Left lung (tissue), 10 donors: ENCODE results near the gene TMEM214. TPM values are rescaled to one million over a fixed set of nuclear protein-coding genes. Genes with fewer than 3 reads are reported as not detected.

Experiments used
- ATAC-seq: fragments of 200-7000 bp; cut with Tn5 transposase; one replicate; pipeline ENCODE4 v1.9.1; 2020; ENCODE audit warnings: moderate library complexity
- DNase-seq, 4 donors: peaks; one replicate each; pipeline ENCODE4 v3.0.0-alpha.2; 2013 to 2020
- H3K27ac ChIP-seq, 2 donors: fragments of 200-600 bp; sonication (generic) in 1 of 2; one replicate each; pipeline versions ENCODE4 v1.5.0 to v1.8.0; 2020 to 2021
- H3K27me3 ChIP-seq, 2 donors: fragments of 200-600 bp; sonication (generic) in 1 of 2; one replicate each; pipeline versions ENCODE4 v1.5.0 to v1.8.0; 2020 to 2021
- H3K36me3 ChIP-seq, 2 donors: fragments of 200-600 bp; sonication (generic) in 1 of 2; one replicate each; pipeline versions ENCODE4 v1.5.0 to v1.8.0; 2020 to 2021
- H3K4me1 ChIP-seq, 2 donors: fragments of 200-600 bp; one replicate each; pipeline ENCODE4 v1.8.0; 2021
- H3K4me3 ChIP-seq, 2 donors: fragments of 200-600 bp; sonication (generic) in 1 of 2; one replicate each; pipeline versions ENCODE4 v1.5.0 to v1.8.0; 2020 to 2021; ENCODE audit warnings: mild to moderate bottlenecking in 1 of 2
- H3K9me3 ChIP-seq, 2 donors: fragments of 200-600 bp; sonication (generic) in 1 of 2; one replicate each; pipeline versions ENCODE4 v1.5.0 to v1.8.0; 2020 to 2021
- CTCF ChIP-seq, 2 donors: fragments of 200-600 bp; sonication (generic) in 1 of 2; IDR thresholded peaks; one replicate each; pipeline versions ENCODE4 v1.5.0 to v1.8.0; 2021; ENCODE audit warnings: antibody characterized with exemption in 2 of 2
- intact Hi-C, 2 donors: fragments of 100-400 bp; cut with DNase I; formaldehyde crosslinking; loops; one replicate each; pipeline versions ENCODE4 v1.11.2 to v1.14.2; 2022
- polyA plus RNA-seq, 6 donors: library from polyadenylated mRNA; unstranded; fragments of 120-200 nt; gene quantifications; one replicate each; pipeline ENCODE4 v1.2.1, GENCODE V29; 2013; ENCODE audit not compliant: insufficient read length in 6 of 6
- total RNA-seq, 2 donors: library from RNA; stranded (reverse); fragmentation: NEBNext Ultra II Directional; extraction: Animal tissue kit (Norgen Biotek cat#: 25700); gene quantifications; one replicate each; pipeline ENCODE4 v1.2.1, GENCODE V29; 2021
- donor health status: DM: no; HTN: yes; CAD: no.
- donor health status: DM: no; HTN: no; CAD: no.

Gene TMEM214
- total and polyA plus RNA-seq, 8 donors, result 59.8 to 105 (median 73.9) TPM

DNA sequence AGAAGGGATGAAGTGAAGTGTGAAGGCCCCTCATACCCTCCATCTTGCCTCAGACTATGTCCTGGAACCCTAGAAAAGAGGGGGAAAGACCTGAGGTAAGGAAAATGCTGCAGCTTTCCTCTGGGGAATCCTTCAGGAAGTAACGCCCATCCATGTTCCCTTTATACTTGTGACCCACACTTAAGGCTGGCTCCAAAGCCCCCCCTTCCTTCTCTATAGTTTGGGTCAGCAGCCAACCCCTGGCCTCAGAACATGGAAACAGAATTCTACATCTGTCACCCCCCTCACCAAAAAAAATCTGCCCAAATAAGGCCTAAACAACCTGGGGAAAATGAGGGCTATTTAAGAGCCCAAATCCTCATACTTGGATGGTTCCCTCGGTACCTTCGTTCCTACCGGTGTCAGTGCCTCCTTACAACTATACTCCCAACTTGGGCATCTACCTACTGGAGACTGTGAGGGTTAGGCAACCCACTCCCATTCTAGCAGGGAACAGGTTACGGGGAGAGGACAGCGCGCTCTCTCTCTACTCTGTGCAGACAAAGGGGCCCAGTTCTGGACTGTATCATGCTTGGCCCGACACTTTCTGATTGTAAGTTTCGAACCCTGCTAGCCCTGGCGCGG, 38.0 kb downstream of the TMEM214 start:
- H3K4me1 ChIP-seq, result peaks cover 24 to 68% of the 10 kb centered on the region in 2 donors
- H3K27ac ChIP-seq, result peak overlapping the region; percentile 85 to 92
- TF ChIP-seq CTCF (IDR thresholded peaks at IDR 0.05), result no peak
- H3K27me3 ChIP-seq, result no peaks in the 10 kb centered on the region
- H3K9me3 ChIP-seq, result no peaks in the 10 kb centered on the region
- ATAC-seq (peak; percentile 4), DNase-seq (no peak)
- intact Hi-C loops, result no loop called here
- H3K36me3 ChIP-seq, result peaks cover 0 to 38% of the 10 kb centered on the region in 2 donors
- peak overlapping the region; percentile 72 to 91 for H3K4me3 ChIP-seq

- no peak for TF ChIP-seq CTCF (IDR thresholded peaks at IDR 0.05)
- Histone ChIP-seq H3K4me1 (peaks cover 24 to 71% of the 10 kb centered on the region in 2 donors), H3K27me3 (no peaks in the 10 kb centered on the region), H3K27ac (peak within 1 kb of the TSS; percentile 85 to 92), H3K36me3 (peaks cover 0 to 34% of the 10 kb centered on the region in 2 donors), H3K4me3 (peak within 1 kb of the TSS; percentile 72 to 91), H3K9me3 (no peaks in the 10 kb centered on the region)
- DNase-seq (peak; percentile 94 to 99 (median 96)), ATAC-seq (peak; percentile 98)
- intact Hi-C loops, result no loop called here
These were observed 38.7 kb downstream of the TMEM214 start, which contains the start of gene OST4 for GRCh38 chr2:27071277-27071989. TSS of gene OST4 (minus strand) at chr2:27071654.

DNA sequence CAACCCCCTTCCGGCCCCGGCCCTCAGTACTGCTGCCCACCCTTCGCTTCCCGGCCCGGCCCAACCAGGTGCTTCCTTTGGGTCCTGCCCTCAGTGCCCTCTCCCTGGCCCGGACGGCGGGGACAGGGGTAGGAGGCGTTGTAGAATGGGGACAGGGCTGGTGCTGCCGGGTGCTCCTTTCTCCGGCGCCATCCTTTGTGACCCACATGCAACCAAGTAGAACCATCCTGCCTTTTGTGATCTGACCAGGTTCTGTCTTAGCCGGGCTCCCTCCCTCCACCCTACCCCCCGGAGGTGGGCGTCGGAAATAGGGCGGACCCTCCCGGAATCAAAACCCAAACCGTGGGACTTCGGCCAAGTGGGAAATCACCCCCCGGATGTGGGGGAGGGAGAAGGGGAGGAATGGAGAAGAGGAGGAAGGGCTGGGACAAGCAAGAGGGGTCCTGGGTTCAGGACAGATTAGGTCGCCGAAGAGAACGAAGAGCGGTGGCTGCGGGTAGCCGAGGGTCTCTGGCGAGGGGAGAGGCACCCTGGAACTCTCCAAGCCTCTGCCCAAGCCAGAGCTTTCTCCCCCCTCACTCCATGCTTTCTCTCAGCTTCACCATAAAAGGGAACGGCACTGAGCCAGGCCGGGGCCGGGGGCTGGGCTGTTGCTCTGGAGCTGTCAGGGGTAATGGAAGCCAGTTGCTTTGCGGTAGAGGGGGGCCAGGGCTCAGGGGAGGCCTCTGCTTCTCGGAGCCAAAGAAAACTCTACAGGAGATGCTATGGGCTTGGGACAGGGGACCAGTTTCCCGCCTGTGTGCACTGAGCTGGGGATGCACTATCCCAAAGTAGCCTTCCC, 39.4 kb downstream of the TMEM214 start:
- peak overlapping the region; percentile 72 to 91 for H3K4me3 ChIP-seq

GRCh38 chr2:27072920-27073319, 40.2 kb downstream of the TMEM214 start:
- ATAC-seq (no peak), DNase-seq (no peak)
- Histone ChIP-seq H3K4me1 (peaks cover 30 to 81% of the 10 kb centered on the region in 2 donors), H3K4me3 (no peak overlapping the region), H3K27me3 (peaks cover 0 to under 1% of the 10 kb centered on the region in 2 donors), H3K9me3 (no peaks in the 10 kb centered on the region), H3K27ac (peak overlapping the region; percentile 85 to 92), H3K36me3 (peaks cover 0 to 20% of the 10 kb centered on the region in 2 donors)
- intact Hi-C loops, result no loop called here
- TF ChIP-seq CTCF (IDR thresholded peaks at IDR 0.05), result no peak

More for the DNA sequence above, 39.4 kb downstream of the TMEM214 start:
- Histone ChIP-seq H3K4me1 (peaks cover 27 to 76% of the 10 kb centered on the region in 2 donors), H3K36me3 (peaks cover 0 to 27% of the 10 kb centered on the region in 2 donors), H3K27ac (peak overlapping the region; percentile 85 to 92), H3K27me3 (no peaks in the 10 kb centered on the region), H3K9me3 (no peaks in the 10 kb centered on the region)
- intact Hi-C loops, result no loop called here
- peak; percentile 16 for ATAC-seq
- TF ChIP-seq CTCF (IDR thresholded peaks at IDR 0.05), result no peak
- DNase-seq, result peak in 3 of 4 donors; percentile 70 to 95 (median 95)
